Tibial nerve (tissue), 4 donors: ENCODE data around the gene ABCC12. TPM values are rescaled to one million over a fixed set of nuclear protein-coding genes. Genes with fewer than 3 reads are reported as not detected.

Experiments used
- DNase-seq, 2 donors: peaks; one replicate each; pipeline ENCODE4 v3.0.0-alpha.2; 2019; ENCODE audit warnings: low spot score in 2 of 2
- H3K27ac ChIP-seq, 4 donors: fragments of 200-600 bp; sonication (generic) in 3 of 4; one replicate each; pipeline ENCODE4 v1.5.1; 2017 to 2019; ENCODE audit warnings: mild to moderate bottlenecking in 1 of 4
- H3K27me3 ChIP-seq, 2 donors: fragments of 200-600 bp; sonication (generic) in 1 of 2; one replicate each; pipeline versions ENCODE4 v1.5.1 to v1.6.0; 2017 to 2019
- H3K36me3 ChIP-seq, 3 donors: fragments of 200-600 bp; sonication (generic); one replicate each; pipeline ENCODE4 v1.5.1; 2018 to 2019
- H3K4me1 ChIP-seq, 4 donors: fragments of 200-600 bp; sonication (generic) in 3 of 4; one replicate each; pipeline ENCODE4 v1.5.1; 2017 to 2019
- H3K4me3 ChIP-seq, 4 donors: fragments of 200-600 bp; sonication (generic) in 3 of 4; one replicate each; pipeline ENCODE4 v1.5.1; 2017 to 2019; ENCODE audit warnings: mild to moderate bottlenecking in 1 of 4, moderate library complexity in 1 of 4
- H3K9me3 ChIP-seq, 4 donors: fragments of 200-600 bp; sonication (generic) in 3 of 4; one replicate each; pipeline ENCODE4 v1.5.1; 2017 to 2019
- CTCF ChIP-seq, 5 experiments: fragments of 200-600 bp in 3 of 5; fragments of 450-650 bp in 2 of 5; sonication (generic) in 3 of 5; IDR thresholded peaks; one replicate each; pipeline ENCODE4 v1.5.1; 2016 to 2019; ENCODE audit warnings: antibody characterized with exemption in 5 of 5, mild to moderate bottlenecking in 3 of 5, moderate library complexity in 2 of 5
- EP300 ChIP-seq, 2 donors: sonication (generic); formaldehyde crosslinking; IDR thresholded peaks; one replicate each; pipeline ENCODE4 v1.6.1; 2017; ENCODE audit warnings: antibody characterized with exemption in 2 of 2, mild to moderate bottlenecking in 1 of 2
- POLR2A ChIP-seq, 2 donors: fragments of 450-650 bp; IDR thresholded peaks; one replicate each; pipeline ENCODE4 v1.6.1; 2017; ENCODE audit warnings: antibody characterized with exemption in 2 of 2, mild to moderate bottlenecking in 2 of 2, moderate library complexity in 2 of 2
- WGBS, 2 donors: methylation state at CpG; one replicate each; pipeline ENCODE4 v1.1.5; 2018; 5-methylcytosine and 5-hydroxymethylcytosine counted together
- total RNA-seq, 4 donors: library from RNA; depleted of rRNA; stranded (reverse); fragments of >200 nt; gene quantifications; one replicate each; pipeline ENCODE4 v1.1.0, GENCODE V29; 2016

Gene ABCC12
- total RNA-seq, 4 donors from 2014 or later = under 0.01 TPM; not detected in 3

- H3K4me1 ChIP-seq = no peaks in the 10 kb centered on the region
- 80 to 87% methylated on average over 7 of the region's 7 CpGs for WGBS, 2 donors
- no peaks in the 10 kb centered on the region for H3K27me3 ChIP-seq
- H3K27ac ChIP-seq = no peak overlapping the region
- H3K36me3 ChIP-seq = no peaks in the 10 kb centered on the region
- H3K9me3 ChIP-seq = no peaks in the 10 kb centered on the region
- TF ChIP-seq CTCF (IDR thresholded peaks at IDR 0.05) (no peak), POLR2A (IDR thresholded peaks at IDR 0.05) (no peak), EP300 (IDR thresholded peaks at IDR 0.05) (no peak)
- no peak for DNase-seq
- H3K4me3 ChIP-seq = no peak overlapping the region
These were observed 45.8 kb downstream of the ABCC12 start for GRCh38 chr16:48110000-48110399.

DNA sequence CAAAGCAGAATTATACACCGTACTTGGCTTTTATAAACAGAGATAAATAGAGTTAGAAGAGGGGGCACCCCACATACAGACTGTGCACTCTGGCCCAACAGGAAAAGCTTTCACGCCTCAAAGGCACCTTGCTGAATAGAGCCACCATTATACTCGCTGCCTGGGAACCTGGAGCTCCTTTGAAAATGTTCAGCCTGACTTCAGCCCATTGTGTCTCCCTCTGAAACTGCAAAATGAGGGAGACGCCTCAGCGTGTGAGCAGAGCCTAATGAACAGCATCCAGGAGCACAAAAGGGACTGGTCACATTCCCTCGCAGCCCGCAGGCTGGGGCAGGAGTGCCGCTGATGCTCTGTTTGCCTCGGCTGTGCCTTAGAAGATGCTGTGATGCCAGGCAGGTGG, 46.3 kb downstream of the ABCC12 start:
- H3K4me3 ChIP-seq = no peak overlapping the region
- H3K36me3 ChIP-seq = no peaks in the 10 kb centered on the region
- no peaks in the 10 kb centered on the region for H3K9me3 ChIP-seq
- WGBS, 2 donors = 58 to 66% methylated on average over 9 of the region's 9 CpGs
- no peak overlapping the region for H3K27ac ChIP-seq
- no peaks in the 10 kb centered on the region for H3K27me3 ChIP-seq
- no peak for DNase-seq
- no peaks in the 10 kb centered on the region for H3K4me1 ChIP-seq
- no peak for TF ChIP-seq POLR2A (IDR thresholded peaks at IDR 0.05)

DNA sequence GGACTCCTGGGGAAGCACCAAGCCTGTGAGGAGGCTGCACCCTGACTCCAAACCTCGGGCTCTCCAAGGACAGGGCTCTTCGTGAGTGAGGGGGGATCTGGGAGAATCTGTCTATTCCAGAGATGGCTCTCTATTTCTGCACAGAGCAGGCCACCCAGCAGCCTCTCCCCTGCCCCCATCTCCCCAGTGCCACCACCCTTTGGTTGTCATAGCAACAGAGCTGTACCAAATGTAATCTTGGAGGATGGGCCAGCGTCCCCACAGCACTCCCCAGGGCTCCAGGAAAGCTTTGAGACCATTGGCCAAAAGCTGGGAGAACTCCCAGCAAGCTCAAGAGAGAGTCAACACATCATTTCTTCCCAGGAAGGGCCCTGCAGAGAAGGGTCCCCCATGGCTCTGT, 49.3 kb downstream of the ABCC12 start:
- no peak for DNase-seq
- Histone ChIP-seq H3K9me3 (no peaks in the 10 kb centered on the region), H3K36me3 (no peaks in the 10 kb centered on the region), H3K27ac (no peak overlapping the region), H3K27me3 (no peaks in the 10 kb centered on the region), H3K4me3 (no peak overlapping the region), H3K4me1 (peaks cover 0 to 8% (median 0%) of the 10 kb centered on the region in 4 donors)
- WGBS, 2 donors = 73 to 80% methylated on average over 3 of the region's 3 CpGs
- TF ChIP-seq CTCF (IDR thresholded peaks at IDR 0.05) (no peak), EP300 (IDR thresholded peaks at IDR 0.05) (no peak), POLR2A (IDR thresholded peaks at IDR 0.05) (no peak)

Other genes starting within 250 kb of the ABCC12 start
- 10 to 100 TPM; 36.2 to 50.3 (median 48.3) TPM for gene LONP2, start 88.3 kb upstream of the ABCC12 start, total RNA-seq
- gene ABCC11, start 91.5 kb upstream of the ABCC12 start, total RNA-seq = not detected
- 10 to 100 TPM; 26.1 to 44.3 (median 40.1) TPM for gene SIAH1, start 229.4 kb upstream of the ABCC12 start, total RNA-seq